ENCODE data around the gene HS3ST6.
"Not testable (repeated sequence)": the region's sequence is repeated elsewhere in the genome, so short reads cannot be mapped to it uniquely, and the experiment has no call there.

Gene HS3ST6

GRCh38 chr16:1924095-1924494 is 5.9 kb upstream of the HS3ST6 start:
- DNase-seq: no peak

- DNase-seq: no peak
Measured at GRCh38 chr16:1923299-1924034, 5.3 kb upstream of the HS3ST6 start.

- DNase-seq: no peak
Measured at GRCh38 chr16:1922357-1922756, 4.1 kb upstream of the HS3ST6 start.

- DNase-seq: no peak
Measured at GRCh38 chr16:1920727-1921171, 2.5 kb upstream of the HS3ST6 start.

GRCh38 chr16:1920122-1920521 is 1.9 kb upstream of the HS3ST6 start:
- not testable (repeated sequence) for DNase-seq

GRCh38 chr16:1919327-1919998 is 1.2 kb upstream of the HS3ST6 start:
- no peak for DNase-seq

- DNase-seq: no peak
Measured at GRCh38 chr16:1917665-1918350, 407 bp downstream of the HS3ST6 start.

- no peak for DNase-seq
Measured at GRCh38 chr16:1917056-1917664, 1.1 kb downstream of the HS3ST6 start.

GRCh38 chr16:1916640-1916990 is 1.6 kb downstream of the HS3ST6 start:
- no peak for DNase-seq

- DNase-seq: no peak
Measured at GRCh38 chr16:1915732-1916639, 2.2 kb downstream of the HS3ST6 start.

GRCh38 chr16:1914988-1915387 is 3.2 kb downstream of the HS3ST6 start:
- no peak for DNase-seq

- DNase-seq: no peak
Measured at GRCh38 chr16:1914084-1914608, 4.1 kb downstream of the HS3ST6 start.

- no peak for DNase-seq
Measured at GRCh38 chr16:1913327-1914083, 4.7 kb downstream of the HS3ST6 start.

- no peak for DNase-seq
Measured at GRCh38 chr16:1912215-1912543, 6.0 kb downstream of the HS3ST6 start.

GRCh38 chr16:1911467-1912214 is 6.6 kb downstream of the HS3ST6 start:
- DNase-seq: no peak

- no peak for DNase-seq
Measured at GRCh38 chr16:1909561-1910231, 8.5 kb downstream of the HS3ST6 start.

- DNase-seq: no peak
Measured at GRCh38 chr16:1908983-1909382, 9.2 kb downstream of the HS3ST6 start.

- DNase-seq: no peak
Measured at GRCh38 chr16:1908184-1908583, 10.0 kb downstream of the HS3ST6 start.

- no peak for DNase-seq
Measured at GRCh38 chr16:1907226-1907860, 10.9 kb downstream of the HS3ST6 start.

- no peak for DNase-seq
Measured at GRCh38 chr16:1906846-1907165, 11.4 kb downstream of the HS3ST6 start.
